ENCODE data around the gene FYB2. TPM values are rescaled to one million over a fixed set of nuclear protein-coding genes. Genes with fewer than 3 reads are reported as not detected.

Gene FYB2
- polyA plus RNA-seq, 3 donors, result 0.49 TPM; not detected in 2

GRCh38 chr1:56683569-56683968 lies 135.6 kb downstream of the FYB2 start:
- no peak overlapping the region for H3K27ac ChIP-seq (ENCODE audit: low read depth, low read length)

- WGBS, 3 donors, result 74 to 98% (median 97%) methylated on average over 2 of the region's 2 CpGs
- no peak overlapping the region for H3K27ac ChIP-seq (ENCODE audit: low read depth, low read length)
Observed at GRCh38 chr1:56676571-56677035, 142.6 kb downstream of the FYB2 start.

GRCh38 chr1:56675763-56676162 lies 143.4 kb downstream of the FYB2 start:
- H3K27ac ChIP-seq (ENCODE audit: low read depth, low read length), result no peak overlapping the region

GRCh38 chr1:56672579-56672978 lies 146.6 kb downstream of the FYB2 start:
- H3K27ac ChIP-seq (ENCODE audit: low read depth, low read length), result no peak overlapping the region
- WGBS, 3 donors, result 3 to 45% (median 39%) methylated on average over 1 of the region's 1 CpG

- H3K27ac ChIP-seq (ENCODE audit: low read depth, low read length), result no peak overlapping the region
- WGBS, 3 donors, result 88 to 91% (median 88%) methylated on average over 2 of the region's 2 CpGs
Observed at GRCh38 chr1:56671542-56671941, 147.7 kb downstream of the FYB2 start.

- 94 to 96% (median 96%) methylated on average over 4 of the region's 4 CpGs for WGBS, 3 donors
- H3K27ac ChIP-seq (ENCODE audit: low read depth, low read length), result no peak overlapping the region
Observed at GRCh38 chr1:56671085-56671484, 148.1 kb downstream of the FYB2 start.

GRCh38 chr1:56670350-56670749 lies 148.9 kb downstream of the FYB2 start:
- 31 to 50% (median 47%) methylated on average over 2 of the region's 2 CpGs for WGBS, 3 donors
- no peak overlapping the region for H3K27ac ChIP-seq (ENCODE audit: low read depth, low read length)

Other genes starting within 250 kb of the FYB2 start
- 100 to 1,000 TPM in 1 of 3 donors, 10 to 100 TPM in 2; 24.1 to 174 (median 93.5) TPM for gene PLPP3, start 239.8 kb downstream of the FYB2 start, polyA plus RNA-seq
- gene PRKAA2, start 174.1 kb downstream of the FYB2 start, polyA plus RNA-seq, result under 1 TPM; 0.39 to 0.67 (median 0.56) TPM
- under 1 TPM in 1 of 3 donors, not detected in 2; 0.06 TPM for gene C8A, start 35.4 kb upstream of the FYB2 start, polyA plus RNA-seq
- not detected for gene C8B, start 146.6 kb upstream of the FYB2 start, polyA plus RNA-seq

Measured in adipose tissue (tissue), 3 donors.